ENCODE data around the gene STARD7.

Gene STARD7

GRCh38 chr2:96214554-96214953 is 5.9 kb upstream of the STARD7 start:
- no peak for DNase-seq
- H4K8ac ChIP-seq (ENCODE audit: low read depth, low read length) = no peak overlapping the region
- H3K23ac ChIP-seq (ENCODE audit: low read length) = no peak overlapping the region
- H2BK120ac ChIP-seq (ENCODE audit: low read depth, low read length) = no peak overlapping the region
- no peak overlapping the region for H2AK5ac ChIP-seq (ENCODE audit: low read length)
- H3K79me2 ChIP-seq (ENCODE audit: control insufficient read depth, insufficient read depth, low read length) = no peaks in the 10 kb centered on the region
- no peak overlapping the region for H4K5ac ChIP-seq (ENCODE audit: low read length)
- H3K27me3 ChIP-seq (ENCODE audit: insufficient read depth, low read length, poor library complexity) = no peaks in the 10 kb centered on the region
- H3K9ac ChIP-seq (ENCODE audit: low read length) = no peak overlapping the region
- no peak overlapping the region for H3K4me2 ChIP-seq (ENCODE audit: low read length)
- no peaks in the 10 kb centered on the region for H3K4me1 ChIP-seq (ENCODE audit: control insufficient read depth, low read depth, low read length)
- H3K27ac ChIP-seq (ENCODE audit: low read depth, low read length) = no peak overlapping the region
- no peaks in the 10 kb centered on the region for H3K36me3 ChIP-seq (ENCODE audit: control insufficient read depth, insufficient read depth, low read length)
- H3K79me1 ChIP-seq (ENCODE audit: low read length) = peaks cover 2% of the 10 kb centered on the region
- no CpG with 5 or more reads among the region's 4 CpGs for WGBS (ENCODE audit: extremely low coverage, insufficient coverage, low lambda C conversion rate)
- H2BK15ac ChIP-seq (replicated peaks; ENCODE audit: low read depth) = no peak overlapping the region
- H3K56ac ChIP-seq (ENCODE audit: low read length) = no peak overlapping the region
- H2BK5ac ChIP-seq (ENCODE audit: low read length) = no peak overlapping the region
- no peak overlapping the region for H3K4me3 ChIP-seq (ENCODE audit: low read length)
- no peak overlapping the region for H3K18ac ChIP-seq (ENCODE audit: low read length)
- H3K4ac ChIP-seq (ENCODE audit: low read depth, low read length) = no peak overlapping the region

- Histone ChIP-seq H3K79me2 (ENCODE audit: control insufficient read depth, insufficient read depth, low read length) (no peaks in the 10 kb centered on the region), H2BK5ac (ENCODE audit: low read length) (no peak overlapping the region), H3K27ac (ENCODE audit: low read depth, low read length) (no peak overlapping the region), H3K4me2 (ENCODE audit: low read length) (no peak overlapping the region), H2BK15ac (replicated peaks; ENCODE audit: low read depth) (no peak overlapping the region), H4K8ac (ENCODE audit: low read depth, low read length) (no peak overlapping the region), H3K79me1 (ENCODE audit: low read length) (peaks cover 2% of the 10 kb centered on the region), H3K27me3 (ENCODE audit: insufficient read depth, low read length, poor library complexity) (no peaks in the 10 kb centered on the region), H3K18ac (ENCODE audit: low read length) (no peak overlapping the region), H3K36me3 (ENCODE audit: control insufficient read depth, insufficient read depth, low read length) (no peaks in the 10 kb centered on the region), H3K56ac (ENCODE audit: low read length) (no peak overlapping the region), H2BK120ac (ENCODE audit: low read depth, low read length) (no peak overlapping the region), H3K4ac (ENCODE audit: low read depth, low read length) (no peak overlapping the region), H3K4me3 (ENCODE audit: low read length) (no peak overlapping the region), H3K9ac (ENCODE audit: low read length) (no peak overlapping the region), H2AK5ac (ENCODE audit: low read length) (no peak overlapping the region), H3K4me1 (ENCODE audit: control insufficient read depth, low read depth, low read length) (no peaks in the 10 kb centered on the region), H3K23ac (ENCODE audit: low read length) (no peak overlapping the region), H4K5ac (ENCODE audit: low read length) (no peak overlapping the region)
- no peak for DNase-seq
- WGBS (ENCODE audit: extremely low coverage, insufficient coverage, low lambda C conversion rate) = no CpG with 5 or more reads among the region's 12 CpGs
Measured at GRCh38 chr2:96213379-96213778, 4.8 kb upstream of the STARD7 start.

- Histone ChIP-seq H3K56ac (ENCODE audit: low read length) (no peak overlapping the region), H3K4ac (ENCODE audit: low read depth, low read length) (no peak overlapping the region), H3K36me3 (ENCODE audit: control insufficient read depth, insufficient read depth, low read length) (no peaks in the 10 kb centered on the region)
Measured at GRCh38 chr2:96212339-96212738, 3.7 kb upstream of the STARD7 start.

GRCh38 chr2:96209729-96210085 is 1.1 kb upstream of the STARD7 start:
- Histone ChIP-seq H3K9ac (ENCODE audit: low read length) (peak overlapping the region; percentile 65), H2BK5ac (ENCODE audit: low read length) (no peak overlapping the region), H4K8ac (ENCODE audit: low read depth, low read length) (no peak overlapping the region), H3K56ac (ENCODE audit: low read length) (peak overlapping the region; percentile 83), H3K4me1 (ENCODE audit: control insufficient read depth, low read depth, low read length) (peaks cover 2% of the 10 kb centered on the region), H3K36me3 (ENCODE audit: control insufficient read depth, insufficient read depth, low read length) (no peaks in the 10 kb centered on the region), H2BK15ac (replicated peaks; ENCODE audit: low read depth) (no peak overlapping the region), H3K79me2 (ENCODE audit: control insufficient read depth, insufficient read depth, low read length) (peaks cover 30% of the 10 kb centered on the region), H3K27ac (ENCODE audit: low read depth, low read length) (no peak overlapping the region), H3K79me1 (ENCODE audit: low read length) (peaks cover 5% of the 10 kb centered on the region), H4K5ac (ENCODE audit: low read length) (no peak overlapping the region), H3K4me2 (ENCODE audit: low read length) (no peak overlapping the region), H3K4ac (ENCODE audit: low read depth, low read length) (peak overlapping the region; percentile 27), H3K18ac (ENCODE audit: low read length) (no peak overlapping the region), H2BK120ac (ENCODE audit: low read depth, low read length) (no peak overlapping the region), H3K4me3 (ENCODE audit: low read length) (no peak overlapping the region), H3K27me3 (ENCODE audit: insufficient read depth, low read length, poor library complexity) (no peaks in the 10 kb centered on the region), H2AK5ac (ENCODE audit: low read length) (peak overlapping the region; percentile 46), H3K23ac (ENCODE audit: low read length) (no peak overlapping the region)
- DNase-seq = no peak
- WGBS (ENCODE audit: extremely low coverage, insufficient coverage, low lambda C conversion rate) = no CpG with 5 or more reads among the region's 9 CpGs

More at GRCh38 chr2:96212339-96212738, 3.7 kb upstream of the STARD7 start:
- H2BK5ac ChIP-seq (ENCODE audit: low read length) = no peak overlapping the region
- no peak overlapping the region for H2BK15ac ChIP-seq (replicated peaks; ENCODE audit: low read depth)
- H3K79me1 ChIP-seq (ENCODE audit: low read length) = peaks cover 2% of the 10 kb centered on the region
- H2AK5ac ChIP-seq (ENCODE audit: low read length) = no peak overlapping the region
- no peak overlapping the region for H3K4me3 ChIP-seq (ENCODE audit: low read length)
- H4K8ac ChIP-seq (ENCODE audit: low read depth, low read length) = no peak overlapping the region
- H4K5ac ChIP-seq (ENCODE audit: low read length) = no peak overlapping the region
- no peak overlapping the region for H3K27ac ChIP-seq (ENCODE audit: low read depth, low read length)
- no peak overlapping the region for H2BK120ac ChIP-seq (ENCODE audit: low read depth, low read length)
- H3K79me2 ChIP-seq (ENCODE audit: control insufficient read depth, insufficient read depth, low read length) = peaks cover 8% of the 10 kb centered on the region
- H3K9ac ChIP-seq (ENCODE audit: low read length) = no peak overlapping the region
- H3K27me3 ChIP-seq (ENCODE audit: insufficient read depth, low read length, poor library complexity) = no peaks in the 10 kb centered on the region
- DNase-seq = no peak
- H3K4me2 ChIP-seq (ENCODE audit: low read length) = no peak overlapping the region
- no peaks in the 10 kb centered on the region for H3K4me1 ChIP-seq (ENCODE audit: control insufficient read depth, low read depth, low read length)
- WGBS (ENCODE audit: extremely low coverage, insufficient coverage, low lambda C conversion rate) = no CpG with 5 or more reads among the region's 4 CpGs
- no peak overlapping the region for H3K18ac ChIP-seq (ENCODE audit: low read length)
- H3K23ac ChIP-seq (ENCODE audit: low read length) = no peak overlapping the region

DNA sequence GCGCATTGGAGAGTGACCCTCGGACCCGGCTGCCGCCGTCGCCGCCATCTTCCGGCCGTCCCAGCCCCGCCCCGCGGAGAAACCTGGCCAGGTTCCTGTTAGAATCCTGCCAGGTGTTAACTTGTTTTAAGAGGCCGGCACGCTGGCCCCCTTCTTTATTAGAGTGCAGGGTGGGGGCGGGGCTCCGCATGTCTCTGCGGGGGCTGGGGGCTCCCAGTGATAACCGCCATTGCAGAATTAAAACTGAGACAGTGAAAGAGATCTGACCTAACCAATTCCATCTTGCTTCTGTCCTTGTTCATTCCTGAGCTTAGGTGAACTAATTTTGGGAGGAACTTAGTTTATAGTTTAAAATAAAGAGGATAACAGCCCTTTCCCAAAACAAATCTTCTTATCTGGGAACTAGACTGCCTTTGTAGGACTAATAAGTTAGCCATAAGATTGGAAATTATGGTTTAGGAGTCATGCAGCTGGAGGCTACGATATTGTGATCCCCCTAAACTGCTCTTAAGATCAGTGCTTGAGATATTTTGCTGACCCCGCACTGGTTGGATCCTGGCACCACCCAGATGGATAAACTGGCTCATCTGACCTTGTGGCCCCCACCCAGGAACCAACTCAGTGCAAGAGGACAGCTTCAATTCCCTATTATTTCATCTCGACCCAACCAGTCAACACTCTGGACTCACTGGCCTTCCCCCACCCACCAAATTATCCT is 543 bp upstream of the STARD7 start:
- Histone ChIP-seq H4K8ac (ENCODE audit: low read depth, low read length) (no peak overlapping the region), H3K18ac (ENCODE audit: low read length) (peak overlapping the region; percentile 72), H3K23ac (ENCODE audit: low read length) (no peak overlapping the region), H2AK5ac (ENCODE audit: low read length) (peak overlapping the region; percentile 46), H3K27me3 (ENCODE audit: insufficient read depth, low read length, poor library complexity) (no peaks in the 10 kb centered on the region), H3K36me3 (ENCODE audit: control insufficient read depth, insufficient read depth, low read length) (no peaks in the 10 kb centered on the region), H3K79me1 (ENCODE audit: low read length) (peaks cover 5% of the 10 kb centered on the region), H3K4me2 (ENCODE audit: low read length) (peak overlapping the region; percentile 4), H3K27ac (ENCODE audit: low read depth, low read length) (no peak overlapping the region), H2BK15ac (replicated peaks; ENCODE audit: low read depth) (no peak overlapping the region), H3K9ac (ENCODE audit: low read length) (peak overlapping the region; percentile 65), H3K79me2 (ENCODE audit: control insufficient read depth, insufficient read depth, low read length) (peaks cover 35% of the 10 kb centered on the region), H3K4me1 (ENCODE audit: control insufficient read depth, low read depth, low read length) (peaks cover 2% of the 10 kb centered on the region), H3K4ac (ENCODE audit: low read depth, low read length) (no peak overlapping the region), H3K56ac (ENCODE audit: low read length) (peak overlapping the region; percentile 83), H4K5ac (ENCODE audit: low read length) (peak overlapping the region; percentile 78), H3K4me3 (ENCODE audit: low read length) (no peak overlapping the region), H2BK120ac (ENCODE audit: low read depth, low read length) (no peak overlapping the region), H2BK5ac (ENCODE audit: low read length) (no peak overlapping the region)
- no peak for DNase-seq
- WGBS (ENCODE audit: extremely low coverage, insufficient coverage, low lambda C conversion rate) = no CpG with 5 or more reads among the region's 21 CpGs

DNA sequence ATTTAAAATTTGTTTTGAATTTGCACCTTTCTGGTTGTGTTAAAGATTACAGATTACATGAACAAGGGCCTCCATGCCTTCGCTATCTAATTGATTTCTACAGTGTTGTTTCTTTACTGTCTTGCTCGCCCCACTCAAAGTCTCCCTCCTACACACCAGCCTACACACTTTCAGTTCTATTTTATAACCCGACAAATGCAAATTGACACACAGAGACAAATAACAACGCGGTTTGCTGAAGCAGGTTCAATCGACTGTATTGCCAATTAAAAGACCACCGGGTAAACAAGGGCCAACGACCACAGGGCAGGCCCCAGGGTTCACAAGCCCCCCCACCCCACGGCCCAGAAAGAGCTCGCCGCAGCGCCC is 869 bp downstream of the STARD7 start:
- H3K79me2 ChIP-seq (ENCODE audit: control insufficient read depth, insufficient read depth, low read length) = peaks cover 50% of the 10 kb centered on the region
- DNase-seq = no peak
- no peak overlapping the region for H3K23ac ChIP-seq (ENCODE audit: low read length)
- no peak overlapping the region for H3K18ac ChIP-seq (ENCODE audit: low read length)
- no peak overlapping the region for H4K5ac ChIP-seq (ENCODE audit: low read length)
- H3K4ac ChIP-seq (ENCODE audit: low read depth, low read length) = no peak overlapping the region
- H3K36me3 ChIP-seq (ENCODE audit: control insufficient read depth, insufficient read depth, low read length) = no peaks in the 10 kb centered on the region
- no peak overlapping the region for H2AK5ac ChIP-seq (ENCODE audit: low read length)
- H2BK120ac ChIP-seq (ENCODE audit: low read depth, low read length) = no peak overlapping the region
- peak overlapping the region; percentile 92 for H3K9ac ChIP-seq (ENCODE audit: low read length)
- peak overlapping the region; percentile 98 for H3K56ac ChIP-seq (ENCODE audit: low read length)
- no peak overlapping the region for H3K27ac ChIP-seq (ENCODE audit: low read depth, low read length)
- peaks cover 2% of the 10 kb centered on the region for H3K4me1 ChIP-seq (ENCODE audit: control insufficient read depth, low read depth, low read length)
- no peak overlapping the region for H2BK5ac ChIP-seq (ENCODE audit: low read length)
- H3K4me3 ChIP-seq (ENCODE audit: low read length) = peak overlapping the region; percentile 88
- H3K4me2 ChIP-seq (ENCODE audit: low read length) = peak overlapping the region; percentile 47
- H3K79me1 ChIP-seq (ENCODE audit: low read length) = peaks cover 5% of the 10 kb centered on the region
- no CpG with 5 or more reads among the region's 12 CpGs for WGBS (ENCODE audit: extremely low coverage, insufficient coverage, low lambda C conversion rate)
- no peaks in the 10 kb centered on the region for H3K27me3 ChIP-seq (ENCODE audit: insufficient read depth, low read length, poor library complexity)
- no peak overlapping the region for H2BK15ac ChIP-seq (replicated peaks; ENCODE audit: low read depth)
- no peak overlapping the region for H4K8ac ChIP-seq (ENCODE audit: low read depth, low read length)
